ENCODE results near the gene MB21D2.
A peak's percentile ranks its signal among the peaks of the same experiment; 100 is the strongest.

MB21D2 gene

GRCh38 chr3:192921793-192922192 lies 4.1 kb upstream of the MB21D2 start:
- DNase-seq (ENCODE audit: low read depth in 2 of 2) = no peak

DNA sequence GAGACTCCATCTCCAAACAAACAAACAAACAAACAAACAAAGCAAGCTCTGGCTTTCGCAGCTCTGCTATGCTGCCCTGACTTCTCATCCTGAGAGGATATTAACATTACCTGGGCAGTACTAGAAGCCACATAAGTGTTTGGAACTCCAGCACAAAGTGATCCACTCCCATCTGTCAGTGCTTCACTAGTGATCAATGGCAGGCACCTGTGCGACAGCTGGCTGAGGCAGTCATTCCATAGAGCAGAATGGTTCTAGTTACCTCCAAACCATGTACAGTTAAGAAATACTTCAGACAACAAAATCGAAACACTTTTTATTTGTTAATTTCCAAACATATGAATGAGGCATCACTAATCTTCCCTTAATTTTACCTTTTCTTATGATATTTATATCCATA lies 2.8 kb upstream of the MB21D2 start:
- DNase-seq (ENCODE audit: low read depth in 2 of 2) = no peak

DNA sequence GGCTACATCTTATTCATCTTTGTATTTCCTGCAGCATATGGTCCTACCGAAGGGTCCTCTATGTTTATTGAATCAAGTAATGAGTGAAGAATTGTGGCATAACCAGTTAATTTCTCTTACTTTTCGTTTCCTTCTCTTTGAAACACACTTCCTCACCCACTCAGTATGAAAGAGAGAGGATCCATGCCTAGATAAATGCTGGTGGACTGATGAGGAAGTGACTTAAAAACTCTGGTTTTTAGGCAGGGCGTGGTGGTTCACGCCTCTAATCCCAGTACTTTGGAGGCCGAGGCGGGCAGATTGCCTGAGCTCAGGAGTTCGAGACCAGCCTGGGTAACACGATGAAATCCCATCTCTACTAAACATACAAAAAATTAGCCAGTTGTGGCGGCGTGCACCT lies 2.2 kb upstream of the MB21D2 start:
- no peak for DNase-seq (ENCODE audit: low read depth in 2 of 2)

- no peak for DNase-seq (ENCODE audit: low read depth in 2 of 2)
Observed at GRCh38 chr3:192918275-192918588, 576 bp upstream of the MB21D2 start.

- DNase-seq (ENCODE audit: low read depth in 2 of 2) = no peak
Observed at GRCh38 chr3:192917028-192917403, 640 bp downstream of the MB21D2 start.

GRCh38 chr3:192916371-192917027 lies 1.2 kb downstream of the MB21D2 start:
- no peak for DNase-seq (ENCODE audit: low read depth in 2 of 2)

DNA sequence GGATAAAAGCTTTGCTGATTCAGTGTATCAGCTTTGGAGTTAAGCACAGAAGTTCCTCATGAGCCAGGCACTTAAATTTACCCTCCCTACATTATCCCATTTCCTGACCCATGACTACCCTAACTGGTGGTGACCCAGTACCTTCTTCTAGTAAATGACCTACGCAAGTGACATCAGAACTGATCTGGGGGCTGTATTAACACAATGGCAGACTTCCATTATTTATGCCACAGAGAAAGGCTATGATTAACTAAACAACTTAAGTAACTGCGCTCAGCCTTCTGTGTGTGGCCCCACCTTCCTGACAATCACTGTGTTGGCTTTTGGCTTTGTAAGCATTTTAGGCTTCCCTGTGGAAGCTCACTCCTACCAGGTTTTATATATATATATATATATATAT lies 1.9 kb downstream of the MB21D2 start:
- DNase-seq (ENCODE audit: low read depth in 2 of 2) = no peak

GRCh38 chr3:192915304-192915703 lies 2.4 kb downstream of the MB21D2 start:
- DNase-seq (ENCODE audit: low read depth in 2 of 2) = no peak

- no peak for DNase-seq (ENCODE audit: low read depth in 2 of 2)
Observed at GRCh38 chr3:192914848-192915247, 2.8 kb downstream of the MB21D2 start.

GRCh38 chr3:192913540-192913939 lies 4.1 kb downstream of the MB21D2 start:
- DNase-seq (ENCODE audit: low read depth in 2 of 2) = no peak

- DNase-seq (ENCODE audit: low read depth in 2 of 2) = no peak
Observed at GRCh38 chr3:192911293-192911692, 6.4 kb downstream of the MB21D2 start.

- DNase-seq (ENCODE audit: low read depth in 2 of 2) = no peak
Observed at GRCh38 chr3:192907784-192908183, 9.9 kb downstream of the MB21D2 start.

DNA sequence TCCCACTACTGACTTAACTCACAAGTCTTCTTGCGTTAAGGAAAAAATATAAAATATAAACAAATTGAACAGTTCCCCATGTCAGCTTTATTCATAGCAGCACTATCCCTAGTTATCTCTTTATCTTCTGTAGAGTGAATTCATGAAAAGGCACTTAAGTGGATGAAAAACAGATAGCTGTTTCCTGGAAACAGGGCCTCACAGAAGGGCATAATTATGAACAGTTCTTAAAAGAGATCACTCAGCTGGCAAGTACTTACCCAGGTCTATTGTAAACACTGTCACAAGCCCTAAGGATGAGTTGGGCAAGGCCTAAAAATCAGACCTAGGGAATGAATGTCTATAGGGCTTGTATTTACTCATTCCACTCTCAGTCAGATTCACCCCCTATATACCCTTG lies 10.7 kb downstream of the MB21D2 start:
- DNase-seq (ENCODE audit: low read depth in 2 of 2) = no peak

DNA sequence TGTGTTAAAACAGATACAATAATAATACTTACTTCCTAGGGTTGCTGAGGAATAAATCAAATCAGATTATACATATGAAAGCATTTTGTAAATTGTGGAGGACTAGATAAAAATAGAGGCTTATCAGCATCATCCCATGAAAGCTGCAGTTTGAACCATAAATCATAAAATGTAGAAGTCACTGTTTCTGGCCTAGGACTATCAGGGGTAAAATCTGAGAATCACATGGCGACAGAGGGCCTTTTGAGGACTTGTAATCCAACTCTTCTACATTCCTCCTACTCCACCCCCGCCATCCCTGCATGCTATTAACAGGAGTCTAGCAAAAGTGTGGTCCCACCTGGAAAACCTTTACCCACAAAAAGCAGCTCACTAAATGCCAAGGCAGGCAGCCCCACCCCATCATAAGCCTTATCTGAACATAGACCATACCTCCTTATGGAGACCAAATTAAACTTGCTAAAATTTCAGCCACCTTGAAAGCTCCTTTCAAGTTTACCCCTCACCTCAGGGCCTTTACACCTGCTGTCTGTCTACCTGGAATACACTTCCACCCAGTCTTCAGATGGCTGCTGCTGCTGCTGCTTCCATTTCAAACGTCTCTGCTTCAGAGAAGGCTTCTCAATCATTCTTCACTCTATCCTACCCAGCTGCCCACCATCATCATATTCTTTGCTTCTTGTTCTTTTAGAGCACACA lies 11.5 kb downstream of the MB21D2 start:
- no peak for DNase-seq (ENCODE audit: low read depth in 2 of 2)

DNA sequence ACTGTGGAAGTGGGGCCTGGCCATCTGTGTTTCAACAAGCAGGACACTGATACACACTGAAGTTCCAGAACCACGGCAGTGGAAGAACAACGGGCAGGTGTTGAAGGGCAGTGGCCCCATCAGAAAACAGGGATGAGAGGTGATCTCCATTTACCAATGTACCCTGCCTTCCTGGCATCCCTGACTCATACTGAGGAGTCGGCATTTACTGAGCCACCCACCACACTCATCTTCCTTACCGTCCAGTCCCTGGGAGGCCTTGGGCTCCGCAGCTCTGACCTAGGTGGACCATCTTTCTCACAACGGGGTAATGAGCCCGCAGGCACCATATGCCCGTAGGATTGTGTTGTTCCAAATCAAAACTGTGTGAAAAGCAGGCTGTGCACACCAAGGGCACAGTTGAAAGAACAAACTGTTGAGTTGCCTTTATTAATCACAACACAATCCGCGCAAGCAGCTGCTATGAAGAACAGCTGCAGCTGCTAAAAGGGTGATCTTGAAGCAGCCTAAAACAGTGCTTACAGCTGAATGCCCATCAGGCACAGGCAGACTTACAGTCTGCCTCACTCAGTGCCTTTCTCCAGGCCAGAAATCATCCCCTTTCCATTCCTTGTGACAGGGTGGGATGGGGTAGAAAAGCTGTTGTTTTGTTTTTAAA lies 12.9 kb downstream of the MB21D2 start:
- no peak for DNase-seq (ENCODE audit: low read depth in 2 of 2)

GRCh38 chr3:192902549-192902948 lies 15.1 kb downstream of the MB21D2 start:
- no peak for DNase-seq (ENCODE audit: low read depth in 2 of 2)

DNA sequence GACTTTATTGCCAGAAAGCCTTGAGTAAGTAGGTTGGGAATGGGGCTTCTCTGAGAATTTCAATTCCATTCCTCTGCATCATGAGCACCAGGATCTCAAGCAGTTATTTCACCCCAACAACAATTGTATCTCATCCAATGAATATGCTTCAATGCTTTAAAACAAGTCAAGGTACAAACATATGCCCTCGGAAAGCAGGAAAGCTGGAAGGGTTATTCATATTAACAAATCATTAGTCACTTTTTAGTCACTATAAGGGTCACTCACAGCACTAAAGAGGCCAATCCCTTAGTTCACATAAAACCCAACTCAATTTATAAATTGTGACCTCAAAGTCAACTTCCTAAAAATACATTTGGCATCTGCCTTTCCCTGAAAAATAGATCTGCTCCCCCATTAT lies 16.2 kb downstream of the MB21D2 start:
- no peak for DNase-seq (ENCODE audit: low read depth in 2 of 2)

- DNase-seq (ENCODE audit: low read depth in 2 of 2) = no peak
Observed at GRCh38 chr3:192899540-192899982, 18.1 kb downstream of the MB21D2 start.

DNA sequence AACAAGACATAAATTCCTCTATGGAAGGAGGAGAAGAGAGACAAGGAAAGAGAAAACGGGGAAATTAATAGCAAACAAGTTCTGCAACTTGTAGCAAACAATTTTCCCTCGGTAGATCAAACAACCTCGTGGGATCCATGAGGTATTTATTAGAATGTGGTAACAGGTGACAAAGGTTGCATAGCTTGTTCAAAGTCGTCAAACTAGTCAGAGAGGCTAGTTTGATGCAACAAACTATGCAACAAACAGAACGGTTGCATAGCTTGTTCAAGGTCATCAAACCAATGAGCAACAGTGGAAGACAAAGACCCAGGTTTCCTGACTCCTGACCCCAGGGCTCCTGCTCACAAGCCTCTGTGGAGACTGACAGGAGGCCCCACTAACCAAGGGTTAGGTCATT lies 20.7 kb downstream of the MB21D2 start:
- no peak for DNase-seq (ENCODE audit: low read depth in 2 of 2)

DNA sequence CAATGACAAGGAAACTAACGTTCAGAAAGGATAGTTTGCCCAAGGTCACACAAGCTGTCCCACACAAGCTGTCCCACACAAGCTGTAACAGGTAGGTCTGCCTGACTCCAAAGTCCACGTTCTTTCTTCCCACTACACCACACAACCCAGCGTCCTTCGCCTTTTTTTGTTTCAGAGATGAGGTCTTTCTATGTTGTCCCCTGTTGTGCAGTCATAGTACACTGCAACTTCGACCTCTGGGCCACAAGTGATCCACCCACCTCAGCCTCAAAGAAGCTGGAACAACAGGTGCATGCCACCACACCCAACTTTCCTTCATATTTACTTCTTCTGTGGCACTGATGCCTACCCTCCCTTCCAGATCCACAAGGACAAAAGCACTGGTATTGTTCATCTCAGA lies 21.4 kb downstream of the MB21D2 start:
- DNase-seq (ENCODE audit: low read depth in 2 of 2) = no peak

GRCh38 chr3:192894676-192895075 lies 23.0 kb downstream of the MB21D2 start:
- no peak for DNase-seq (ENCODE audit: low read depth in 2 of 2)

DNA sequence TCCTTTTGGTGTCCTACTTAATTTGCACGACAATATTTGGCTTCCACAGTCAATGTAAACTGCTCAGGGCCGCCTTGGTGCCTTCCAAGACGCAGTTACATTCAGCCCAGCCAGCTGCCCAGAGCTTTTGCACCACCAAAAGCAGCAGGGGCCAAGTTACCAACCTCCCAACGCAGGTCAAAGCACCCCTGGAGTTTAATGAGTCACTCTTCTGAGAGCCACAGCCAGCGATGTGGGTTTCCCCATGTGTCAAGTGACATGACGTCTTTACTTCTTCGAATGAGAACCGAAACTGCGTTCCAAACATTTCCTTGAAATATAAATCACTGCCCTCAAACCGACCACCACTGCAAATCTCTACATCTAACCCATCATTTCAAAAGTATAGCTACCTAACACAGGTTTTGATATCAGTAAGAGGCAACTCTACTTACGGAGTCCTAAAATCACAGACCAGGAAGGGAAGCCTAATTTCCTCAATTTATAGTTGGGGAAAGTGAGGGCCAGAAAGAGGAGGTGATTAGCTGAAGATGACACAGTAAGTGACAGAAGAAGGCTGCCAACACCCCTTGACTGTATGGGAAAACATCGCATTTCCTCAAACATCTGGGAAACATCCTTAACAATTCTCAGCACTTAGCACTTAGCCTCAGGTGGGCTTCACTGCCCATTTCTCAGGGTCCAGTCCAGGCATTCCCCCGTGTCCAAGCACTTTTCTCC lies 24.5 kb downstream of the MB21D2 start:
- DNase-seq (ENCODE audit: low read depth in 2 of 2) = peak in 1 of 2 donors; percentile 39

Measured in activated CD8-positive, alpha-beta memory T cell treated with anti-CD3 and anti-CD28 coated beads for 4 hours (primary cell).